ENCODE results near the gene DNAJC24. TPM values are rescaled to one million over a fixed set of nuclear protein-coding genes. Genes with fewer than 3 reads are reported as not detected.

The DNAJC24 gene
- total and polyA plus RNA-seq, 9 of the 15 experiments (the other 6 are each of a cell fraction or from before 2014, with no cell fraction given): 12.2 to 31.9 (median 16.9) TPM

- TF ChIP-seq TRIM25 (IDR thresholded peaks at IDR 0.05; ENCODE audit: borderline replicate concordance): no peak
- TF ChIP-seq SMAD3 (CRISPR knock-in tag; conservative IDR thresholded peaks at IDR 0.05): no peak
These were observed 55.0 kb downstream of the DNAJC24 start (continued) for GRCh38 chr11:31424652-31425051.

- H3K4me2 ChIP-seq (ENCODE audit: insufficient read depth, low read length): no peak overlapping the region
- intact Hi-C loops (cut with micrococcal nuclease): no loop called here
- BruUV-seq (replicated peaks): no TSS peak
- peaks cover 27% of the 10 kb centered on the region; the same call in 1 of the 3 replicates for H3K36me3 ChIP-seq (ENCODE audit: control insufficient read depth, insufficient read depth, low read length)
- TF ChIP-seq ZNF347 (CRISPR knock-in tag; IDR thresholded peaks at IDR 0.05; ENCODE audit: low read depth) (no peak), POLR3G (IDR thresholded peaks at IDR 0.05; ENCODE audit: extremely low read depth, insufficient read length, insufficient replicate concordance) (no peak), GTF2F1 (IDR thresholded peaks at IDR 0.05; ENCODE audit: low read depth, low read length) (no peak), TRIM28 (IDR thresholded peaks at IDR 0.05) (no peak), ZNF280A (IDR thresholded peaks at IDR 0.05; ENCODE audit: low read depth, partially characterized antibody) (no peak), FOXP4 (CRISPR knock-in tag; IDR thresholded peaks at IDR 0.05; ENCODE audit: borderline replicate concordance) (no peak), SAP30 (IDR thresholded peaks at IDR 0.05; ENCODE audit: borderline replicate concordance, insufficient read depth, low read depth, low read length, poor library complexity, severe bottlenecking) (no peak), RBBP5 (IDR thresholded peaks at IDR 0.05; ENCODE audit: borderline replicate concordance, insufficient read depth, low read length, poor library complexity, severe bottlenecking) (no peak), HCFC1 (IDR thresholded peaks at IDR 0.05; ENCODE audit: low read depth, low read length) (no peak), ZNF696 (CRISPR knock-in tag; conservative IDR thresholded peaks at IDR 0.05) (no peak), ZNF79 (CRISPR knock-in tag; IDR thresholded peaks at IDR 0.05; ENCODE audit: low read depth) (no peak)
- POLR2A ChIA-PET: no interaction called here
- no peaks in the 10 kb centered on the region for H3K9me3 ChIP-seq (replicated peaks; ENCODE audit: control insufficient read depth, insufficient read depth, low read depth, low read length)
- H3K9ac ChIP-seq (ENCODE audit: insufficient read depth in 1 of 2, low read depth in 2 of 2, low read length in 2 of 2): no peak overlapping the region
- H3K9me1 ChIP-seq (ENCODE audit: control insufficient read depth, insufficient read depth, low read length): no peaks in the 10 kb centered on the region
- in situ Hi-C loops (cut with MboI): no loop called here
- H3K27me3 ChIP-seq (ENCODE audit: control insufficient read depth in 2 of 2, insufficient read depth in 2 of 2, low read length in 2 of 2): no peaks in the 10 kb centered on the region
- H3K4me1 ChIP-seq (replicated peaks in 1 of 2; ENCODE audit: control insufficient read depth in 2 of 2, insufficient read depth in 2 of 2, low read length in 2 of 2): no peaks in the 10 kb centered on the region
- no peak overlapping the region for H3K4me3 ChIP-seq
- no peak overlapping the region for H2AFZ ChIP-seq (ENCODE audit: low read depth, low read length)
- CTCF ChIA-PET (ENCODE audit: low intra/inter-chr PET ratio): no interaction called here
- H3K27ac ChIP-seq (ENCODE audit: extremely low read depth, low read depth, low read length): no peak overlapping the region
- 100% methylated on average over 1 of the region's 1 CpG for WGBS (ENCODE audit: insufficient coverage, low coverage, missing lambda C conversion rate)
- DNase-seq (ENCODE audit: extremely low read depth in 1 of 4, low spot score in 3 of 4) (no peak), ATAC-seq (no peak), FAIRE-seq (no peak)
- H3K79me2 ChIP-seq (ENCODE audit: control insufficient read depth, insufficient read depth, low read length): no peaks in the 10 kb centered on the region
- H4K20me1 ChIP-seq (replicated peaks; ENCODE audit: control insufficient read depth, insufficient read depth, low read length): no peaks in the 10 kb centered on the region
These were observed 64.2 kb downstream of the DNAJC24 start for GRCh38 chr11:31433851-31434250.

All from K562 (cell line).